ENCODE results near the gene FANCF.

The FANCF gene

GRCh38 chr11:22624742-22625447 is 728 bp downstream of the FANCF start:
- DNase-seq: peak; percentile 51 to 61

DNA sequence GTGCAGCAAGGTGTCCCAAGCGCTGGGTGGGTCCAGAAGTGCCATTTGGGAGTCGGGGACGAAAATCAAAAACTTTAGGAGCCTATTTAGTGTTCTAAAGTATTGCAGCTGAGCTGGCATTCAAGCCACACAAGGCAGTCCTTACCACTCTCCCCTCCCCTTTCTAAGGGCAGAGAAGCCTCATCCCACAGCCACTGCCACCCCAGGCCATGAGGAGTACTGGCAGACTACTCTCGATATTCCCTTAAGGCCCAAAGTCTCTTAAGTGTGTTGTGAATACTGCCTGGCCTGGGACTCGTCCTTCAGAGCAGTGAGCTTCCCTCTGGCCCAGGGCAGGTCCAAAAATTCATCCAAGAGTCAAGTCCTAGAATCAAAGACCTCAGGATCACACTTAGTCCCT is 7.8 kb downstream of the FANCF start:
- no peak for DNase-seq

GRCh38 chr11:22603933-22604332 is 21.7 kb downstream of the FANCF start:
- no peak for DNase-seq

DNA sequence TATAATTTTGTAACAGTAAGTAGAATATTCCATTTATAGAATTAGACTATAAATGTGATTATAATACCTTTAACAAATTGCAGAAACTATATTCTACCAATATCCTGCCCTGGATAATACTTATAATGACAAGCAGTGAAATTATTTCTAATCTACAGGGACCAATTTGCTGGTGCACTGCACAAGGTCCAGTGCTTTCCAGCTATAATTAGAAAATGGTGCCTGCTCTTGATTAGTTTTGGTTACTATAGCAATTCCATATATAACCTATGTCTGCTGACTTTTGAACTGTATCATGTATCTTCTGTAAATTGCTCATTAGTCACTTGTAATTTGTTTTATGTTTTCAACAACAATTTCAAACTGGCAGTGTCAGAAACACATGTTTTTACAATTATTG is 23.1 kb downstream of the FANCF start:
- DNase-seq: no peak

- DNase-seq: no peak
Measured at GRCh38 chr11:22599458-22599857, 26.2 kb downstream of the FANCF start.

DNA sequence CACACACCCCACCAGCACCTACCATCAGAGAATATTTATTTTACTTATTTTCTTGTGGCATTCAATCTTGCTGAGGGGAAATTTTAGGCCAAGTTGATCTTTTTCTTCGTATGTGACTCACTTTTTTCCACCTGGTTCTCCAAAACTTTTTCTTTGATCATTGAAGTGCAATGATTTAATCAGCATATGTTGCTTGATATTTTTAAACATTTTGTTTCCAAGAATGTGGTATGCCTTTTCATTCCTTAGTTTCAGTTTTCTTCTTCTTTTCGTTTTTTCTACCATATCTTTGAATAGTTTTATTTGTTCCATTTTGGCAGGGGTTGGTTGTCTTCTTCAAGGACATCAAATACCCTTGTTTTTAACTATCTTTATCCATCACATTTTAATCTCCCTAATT is 28.6 kb downstream of the FANCF start:
- no peak for DNase-seq

GRCh38 chr11:22584976-22585375 is 40.6 kb downstream of the FANCF start:
- no peak for DNase-seq

- no peak for DNase-seq
Measured at GRCh38 chr11:22583963-22584492, 41.6 kb downstream of the FANCF start.

DNA sequence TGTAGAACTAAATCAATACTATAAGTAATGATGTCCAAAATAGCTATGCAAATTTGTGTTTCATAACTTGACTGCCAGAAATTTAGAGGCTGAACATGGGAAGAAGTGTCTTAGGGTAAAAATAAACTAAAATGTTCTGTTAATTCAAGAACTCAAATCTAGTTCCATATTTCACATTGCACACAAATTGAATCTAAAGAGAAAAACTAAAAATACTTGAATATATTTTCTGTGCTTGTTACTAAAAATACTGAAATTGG is 43.5 kb downstream of the FANCF start:
- DNase-seq: no peak

- no peak for DNase-seq
Measured at GRCh38 chr11:22581354-22582150, 44.1 kb downstream of the FANCF start.

DNA sequence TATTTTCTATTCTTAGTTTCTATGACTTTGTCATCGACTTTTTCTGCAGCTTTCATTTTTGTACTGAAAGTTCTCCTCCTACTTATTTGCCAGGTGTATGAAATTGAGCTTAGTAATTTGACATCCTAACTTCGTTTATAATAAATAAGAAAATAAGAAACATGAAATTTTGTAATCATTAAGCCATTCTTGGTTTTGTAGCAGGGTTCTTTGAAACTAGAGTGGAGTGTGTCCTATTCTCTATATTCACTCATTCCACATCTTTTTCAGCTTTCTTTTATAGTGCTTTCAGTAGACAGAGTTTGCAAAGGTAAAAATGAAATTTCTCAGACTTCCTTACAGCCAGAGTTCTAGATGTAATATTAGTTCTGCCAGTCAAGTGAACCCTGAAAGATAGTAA is 47.8 kb downstream of the FANCF start:
- DNase-seq: no peak

Measured in Kasumi-1 (cell line).